B cell (primary cell): Measurements from ENCODE around the gene NPC1.

Source experiments
- CTCF ChIP-seq: fragments of 200-600 bp; IDR thresholded peaks from one replicate; pipeline ENCODE4 v1.8.0; 2022; ENCODE audit warnings: antibody characterized with exemption, mild to moderate bottlenecking
- EZH2 ChIP-seq: IDR thresholded peaks from 2 replicates; pipeline ENCODE4 v1.6.1; 2012; ENCODE audit warnings: borderline replicate concordance, low read depth, mild to moderate bottlenecking, moderate library complexity, low read length; ENCODE audit not compliant: insufficient read depth, poor library complexity, severe bottlenecking

GRCh38 chr18:23573020-23573419 lies 13.3 kb downstream of the NPC1 start:
- TF ChIP-seq CTCF (no peak), EZH2 (no peak)
